HEK293 (cell line): ENCODE data around the gene UBAP1L.

Experiments
- CTCF ChIA-PET: fragments of 350-600 bp; formaldehyde crosslinking; extraction: SDS; loops from one replicate; lab custom pipeline; 2021; ENCODE audit warnings: antibody characterized with exemption; lab: Yijun Ruan, JAX
- POLR2A ChIA-PET: fragments of 300-600 bp; formaldehyde crosslinking; extraction: SDS; loops from one replicate; lab custom pipeline; 2020; ENCODE audit warnings: antibody characterized with exemption, inconsistent platforms; lab: Yijun Ruan, JAX
- H3K27ac ChIP-seq: fragments of 200-500 bp; sonication (Bioruptor generic); 2 replicates; pipeline ENCODE4 v1.5.1; 2014; ENCODE audit warnings: low read depth, low read length, control low read depth, inconsistent platforms; ENCODE audit errors: extremely low read depth
- H3K36me3 ChIP-seq, 2 experiments: fragments of 200-500 bp in 1 of 2; sonication (Bioruptor generic) in 1 of 2; 1 replicate in 1 of 2; 2 replicates in 1 of 2; pipeline ENCODE4 v1.5.1; 2014 to 2017; ENCODE audit warnings: inconsistent platforms in 2 of 2, low read length in 2 of 2; ENCODE audit not compliant: control insufficient read depth in 2 of 2, insufficient read depth in 1 of 2
- H3K4me1 ChIP-seq: fragments of 200-500 bp; sonication (Bioruptor generic); 2 replicates; pipeline ENCODE4 v1.5.1; 2014; ENCODE audit warnings: mild to moderate bottlenecking, low read length, inconsistent platforms; ENCODE audit not compliant: control insufficient read depth, insufficient read depth
- H3K4me3 ChIP-seq: 2 replicates; pipeline ENCODE4 v1.5.1; 2011; ENCODE audit warnings: low read depth, mild to moderate bottlenecking, control low read depth, low read length, moderate library complexity
- H3K9me3 ChIP-seq: fragments of 200-500 bp; sonication (Bioruptor generic); 2 replicates; pipeline ENCODE4 v1.5.1; 2014; ENCODE audit warnings: low read depth, low read length, inconsistent platforms; ENCODE audit not compliant: control insufficient read depth, insufficient read depth
- GLIS1 ChIP-seq: fragments of 450-650 bp; formaldehyde crosslinking; IDR thresholded peaks from 2 replicates; pipeline ENCODE4 v1.5.1; 2016; ENCODE audit warnings: missing biosample characterization, missing genetic modification characterization
- KLF8 ChIP-seq: fragments of 450-650 bp; formaldehyde crosslinking; IDR thresholded peaks from 2 replicates; pipeline ENCODE4 v1.5.1; 2016; ENCODE audit warnings: missing biosample characterization, missing genetic modification characterization
- SALL2 ChIP-seq: fragments of 450-650 bp; formaldehyde crosslinking; IDR thresholded peaks from 2 replicates; pipeline ENCODE4 v1.5.0; 2017; ENCODE audit warnings: missing biosample characterization, mild to moderate bottlenecking, missing genetic modification characterization, borderline replicate concordance
- SCRT2 ChIP-seq: fragments of 450-650 bp; formaldehyde crosslinking; IDR thresholded peaks from 2 replicates; pipeline ENCODE4 v1.5.1; 2016; ENCODE audit warnings: missing biosample characterization, missing genetic modification characterization
- TCF7L2 ChIP-seq: IDR thresholded peaks from 2 replicates; pipeline ENCODE4 v1.6.1; 2011; ENCODE audit warnings: low read depth, mild to moderate bottlenecking, inconsistent platforms, low read length, moderate library complexity, borderline replicate concordance
- ZBTB17 ChIP-seq: fragments of 450-650 bp; formaldehyde crosslinking; IDR thresholded peaks from 2 replicates; pipeline ENCODE4 v1.5.1; 2016; ENCODE audit warnings: missing biosample characterization, missing genetic modification characterization
- ZNF10 ChIP-seq: fragments of 450-650 bp; formaldehyde crosslinking; IDR thresholded peaks from 2 replicates; pipeline ENCODE4 v1.5.1; 2017; ENCODE audit warnings: missing biosample characterization, missing genetic modification characterization
- ZNF175 ChIP-seq: fragments of 450-650 bp; formaldehyde crosslinking; IDR thresholded peaks from 2 replicates; pipeline ENCODE4 v1.5.1; 2016; ENCODE audit warnings: missing biosample characterization, missing genetic modification characterization
- ZNF248 ChIP-seq: fragments of 450-650 bp; formaldehyde crosslinking; IDR thresholded peaks from 2 replicates; pipeline ENCODE4 v1.5.1; 2017; ENCODE audit warnings: missing biosample characterization, missing genetic modification characterization
- ZNF266 ChIP-seq: fragments of 450-650 bp; formaldehyde crosslinking; IDR thresholded peaks from 2 replicates; pipeline ENCODE4 v1.5.1; 2016; ENCODE audit warnings: missing biosample characterization, missing genetic modification characterization, low read depth
- ZNF292 ChIP-seq: fragments of 450-650 bp; formaldehyde crosslinking; IDR thresholded peaks from 2 replicates; pipeline ENCODE4 v1.5.1; 2016; ENCODE audit warnings: low read depth, missing biosample characterization, missing genetic modification characterization, borderline replicate concordance
- ZNF366 ChIP-seq: fragments of 450-650 bp; formaldehyde crosslinking; conservative IDR thresholded peaks from 2 replicates; pipeline ENCODE4 v1.5.1; 2016; ENCODE audit warnings: missing biosample characterization, missing genetic modification characterization
- ZNF529 ChIP-seq: fragments of 450-650 bp; formaldehyde crosslinking; IDR thresholded peaks from 2 replicates; pipeline ENCODE4 v1.5.1; 2017; ENCODE audit warnings: missing genetic modification characterization, missing biosample characterization; ENCODE audit not compliant: insufficient replicate concordance
- ZNF560 ChIP-seq: fragments of 450-650 bp; formaldehyde crosslinking; IDR thresholded peaks from 2 replicates; pipeline ENCODE4 v1.5.1; 2017; ENCODE audit warnings: missing biosample characterization, missing genetic modification characterization, borderline replicate concordance
- ZNF561 ChIP-seq: fragments of 450-650 bp; IDR thresholded peaks from 2 replicates; pipeline ENCODE4 v1.5.1; 2018; ENCODE audit warnings: missing biosample characterization, missing genetic modification characterization, borderline replicate concordance
- ZNF629 ChIP-seq: fragments of 450-650 bp; formaldehyde crosslinking; IDR thresholded peaks from 2 replicates; pipeline ENCODE4 v1.5.1; 2017; ENCODE audit warnings: missing biosample characterization, missing genetic modification characterization
- ZNF658 ChIP-seq: fragments of 450-650 bp; formaldehyde crosslinking; IDR thresholded peaks from 2 replicates; pipeline ENCODE4; 2016; ENCODE audit warnings: missing biosample characterization, missing genetic modification characterization
- ZNF747 ChIP-seq: fragments of 450-650 bp; formaldehyde crosslinking; IDR thresholded peaks from 2 replicates; pipeline ENCODE4 v1.5.1; 2016; ENCODE audit warnings: missing biosample characterization, missing genetic modification characterization
- ZNF768 ChIP-seq: fragments of 450-650 bp; formaldehyde crosslinking; IDR thresholded peaks from 2 replicates; pipeline ENCODE4 v1.5.1; 2018; ENCODE audit warnings: missing biosample characterization, mild to moderate bottlenecking, missing genetic modification characterization
- ZNF776 ChIP-seq: fragments of 450-650 bp; formaldehyde crosslinking; IDR thresholded peaks from 2 replicates; pipeline ENCODE4 v1.5.0; 2017; ENCODE audit warnings: missing biosample characterization, missing genetic modification characterization, borderline replicate concordance
- ZXDB ChIP-seq: fragments of 450-650 bp; formaldehyde crosslinking; IDR thresholded peaks from 2 replicates; pipeline ENCODE4 v1.5.1; 2016; ENCODE audit warnings: missing biosample characterization, missing genetic modification characterization
- TF ChIP-seq, protein P1 (sequence below): fragments of 450-650 bp; formaldehyde crosslinking; IDR thresholded peaks from 2 replicates; pipeline ENCODE4 v1.5.1; 2016; ENCODE audit warnings: missing biosample characterization, missing genetic modification characterization
- TF ChIP-seq, protein P2 (sequence below): fragments of 450-650 bp; formaldehyde crosslinking; IDR thresholded peaks from 2 replicates; pipeline ENCODE4 v1.5.1; 2016; ENCODE audit warnings: missing biosample characterization, missing genetic modification characterization
- TF ChIP-seq, protein P3 (sequence below): fragments of 450-650 bp; formaldehyde crosslinking; IDR thresholded peaks from 2 replicates; pipeline ENCODE4 v1.5.1; 2016; ENCODE audit warnings: missing biosample characterization, missing genetic modification characterization
- TF ChIP-seq, protein P4 (sequence below): fragments of 450-650 bp; formaldehyde crosslinking; IDR thresholded peaks from 2 replicates; pipeline ENCODE4 v1.5.1; 2017; ENCODE audit warnings: missing biosample characterization, missing genetic modification characterization
- TF ChIP-seq, protein P5 (sequence below): fragments of 450-650 bp; formaldehyde crosslinking; IDR thresholded peaks from 2 replicates; pipeline ENCODE4 v1.5.1; 2016; ENCODE audit warnings: missing biosample characterization, missing genetic modification characterization, borderline replicate concordance

Gene UBAP1L

DNA sequence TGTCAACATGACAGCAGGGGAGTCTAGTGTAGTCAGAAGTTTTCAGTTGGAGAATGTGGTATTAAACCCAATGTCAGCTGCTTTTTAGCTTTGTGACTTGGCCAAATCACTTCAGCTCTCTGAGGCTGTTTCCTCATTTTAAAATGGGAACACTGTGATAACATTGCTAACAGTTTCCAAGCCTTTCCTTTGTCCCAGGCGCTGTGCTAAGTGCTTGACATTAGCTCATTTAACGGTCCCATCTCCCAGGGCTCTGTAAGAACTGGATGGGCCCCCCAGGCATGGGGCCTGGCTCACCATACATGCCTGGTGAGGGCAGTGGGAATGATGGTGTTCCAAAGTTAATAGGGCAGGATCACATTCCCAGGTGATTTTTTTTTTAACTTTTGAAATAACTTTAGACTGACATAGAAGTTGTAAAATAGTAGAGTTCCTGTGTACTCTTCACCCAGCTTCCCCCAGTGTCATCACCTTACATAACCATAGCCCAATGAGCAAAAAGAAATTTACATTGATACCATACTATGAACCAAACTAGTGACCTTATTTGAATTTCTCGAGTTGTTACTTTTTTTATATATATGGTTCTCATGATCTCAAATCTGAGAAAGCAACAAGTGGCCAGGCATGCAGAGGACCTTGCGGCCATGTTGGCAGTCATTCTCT lies 54.9 kb downstream of the UBAP1L start:
- H3K27ac ChIP-seq: no peak overlapping the region
- no peak overlapping the region for H3K4me3 ChIP-seq
- H3K36me3 ChIP-seq: no peaks in the 10 kb centered on the region
- ChIA-PET POLR2A (no interaction called here), CTCF (interaction anchor here (0.7 to 1.8 kb wide), 3 partner anchors 19 to 375 kb away, joined by 3 to 7 read pairs (median 4); no protein-coding TSS in a partner anchor)
- TF ChIP-seq ZNF776 (tag by site-specific recombination) (no peak), KLF8 (tag by site-specific recombination) (no peak), ZNF747 (no peak), ZNF529 (tag by site-specific recombination) (peak; percentile 99), GLIS1 (tag by site-specific recombination) (no peak), ZNF10 (tag by site-specific recombination) (no peak), SCRT2 (tag by site-specific recombination) (0 out of 2 replicates have a peak, but pooled peaks have one; percentile 32), ZNF366 (no peak), ZXDB (tag by site-specific recombination) (no peak), ZNF629 (tag by site-specific recombination) (no peak), ZNF560 (tag by site-specific recombination) (no peak)
- TF ChIP-seq, protein P1, sequence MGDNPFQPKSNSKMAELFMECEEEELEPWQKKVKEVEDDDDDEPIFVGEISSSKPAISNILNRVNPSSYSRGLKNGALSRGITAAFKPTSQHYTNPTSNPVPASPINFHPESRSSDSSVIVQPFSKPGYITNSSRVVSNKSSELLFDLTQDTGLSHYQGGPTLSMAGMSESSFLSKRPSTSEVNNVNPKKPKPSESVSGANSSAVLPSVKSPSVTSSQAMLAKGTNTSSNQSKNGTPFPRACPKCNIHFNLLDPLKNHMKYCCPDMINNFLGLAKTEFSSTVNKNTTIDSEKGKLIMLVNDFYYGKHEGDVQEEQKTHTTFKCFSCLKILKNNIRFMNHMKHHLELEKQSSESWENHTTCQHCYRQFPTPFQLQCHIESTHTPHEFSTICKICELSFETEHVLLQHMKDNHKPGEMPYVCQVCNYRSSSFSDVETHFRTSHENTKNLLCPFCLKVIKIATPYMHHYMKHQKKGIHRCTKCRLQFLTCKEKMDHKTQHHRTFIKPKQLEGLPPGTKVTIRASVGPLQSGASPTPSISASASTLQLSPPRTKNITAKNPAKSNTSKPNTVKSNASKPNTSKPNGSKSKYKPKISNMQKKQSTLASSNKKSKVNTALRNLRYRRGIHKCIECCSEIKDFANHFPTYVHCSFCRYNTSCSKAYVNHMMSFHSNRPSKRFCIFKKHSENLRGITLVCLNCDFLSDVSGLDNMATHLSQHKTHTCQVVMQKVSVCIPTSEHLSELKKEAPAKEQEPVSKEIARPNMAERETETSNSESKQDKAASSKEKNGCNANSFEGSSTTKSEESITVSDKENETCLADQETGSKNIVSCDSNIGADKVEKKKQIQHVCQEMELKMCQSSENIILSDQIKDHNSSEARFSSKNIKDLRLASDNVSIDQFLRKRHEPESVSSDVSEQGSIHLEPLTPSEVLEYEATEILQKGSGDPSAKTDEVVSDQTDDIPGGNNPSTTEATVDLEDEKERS (tag by site-specific recombination): no peak
- no peaks in the 10 kb centered on the region for H3K4me1 ChIP-seq
- no peaks in the 10 kb centered on the region for H3K9me3 ChIP-seq

DNA sequence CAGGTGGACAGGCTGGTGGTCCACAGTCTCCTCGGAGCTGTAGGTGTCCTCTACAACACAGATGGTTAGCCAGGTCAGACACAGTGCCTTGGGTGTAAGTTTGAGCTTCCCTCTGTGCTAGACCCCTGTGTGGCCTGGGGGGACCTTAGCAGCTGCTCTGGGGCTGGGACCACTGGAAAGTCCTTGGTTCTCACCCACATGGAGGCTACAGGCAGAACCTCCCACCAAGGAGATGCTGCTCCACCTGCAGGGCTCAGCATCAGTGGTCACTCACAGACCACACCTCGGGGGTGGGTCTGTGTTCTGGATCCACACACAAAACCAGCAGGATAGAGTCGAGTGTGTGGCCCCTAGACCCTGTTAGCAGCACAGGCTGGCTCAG lies 55.6 kb downstream of the UBAP1L start:
- ChIA-PET CTCF (interaction anchor here (0.7 to 1.8 kb wide), 2 partner anchors 20 to 42 kb away, joined by 4 to 7 read pairs; no protein-coding TSS in a partner anchor), POLR2A (no interaction called here)
- H3K4me3 ChIP-seq: no peak overlapping the region
- H3K27ac ChIP-seq: no peak overlapping the region
- H3K9me3 ChIP-seq: no peaks in the 10 kb centered on the region
- no peaks in the 10 kb centered on the region for H3K36me3 ChIP-seq
- H3K4me1 ChIP-seq: no peaks in the 10 kb centered on the region
- TF ChIP-seq ZNF266 (tag by site-specific recombination) (no peak), ZNF175 (tag by site-specific recombination) (no peak), SALL2 (no peak), ZNF292 (no peak), ZNF248 (tag by site-specific recombination) (no peak), ZNF768 (tag by site-specific recombination) (no peak), ZNF658 (tag by site-specific recombination) (no peak), TCF7L2 (no peak), ZNF561 (tag by site-specific recombination) (no peak), ZNF10 (tag by site-specific recombination) (no peak), ZBTB17 (tag by site-specific recombination) (no peak)
- TF ChIP-seq, protein P2, sequence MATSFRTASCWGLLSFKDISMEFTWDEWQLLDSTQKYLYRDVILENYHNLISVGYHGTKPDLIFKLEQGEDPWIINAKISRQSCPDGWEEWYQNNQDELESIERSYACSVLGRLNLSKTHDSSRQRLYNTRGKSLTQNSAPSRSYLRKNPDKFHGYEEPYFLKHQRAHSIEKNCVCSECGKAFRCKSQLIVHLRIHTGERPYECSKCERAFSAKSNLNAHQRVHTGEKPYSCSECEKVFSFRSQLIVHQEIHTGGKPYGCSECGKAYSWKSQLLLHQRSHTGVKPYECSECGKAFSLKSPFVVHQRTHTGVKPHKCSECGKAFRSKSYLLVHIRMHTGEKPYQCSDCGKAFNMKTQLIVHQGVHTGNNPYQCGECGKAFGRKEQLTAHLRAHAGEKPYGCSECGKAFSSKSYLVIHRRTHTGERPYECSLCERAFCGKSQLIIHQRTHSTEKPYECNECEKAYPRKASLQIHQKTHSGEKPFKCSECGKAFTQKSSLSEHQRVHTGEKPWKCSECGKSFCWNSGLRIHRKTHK (tag by site-specific recombination): no peak
- TF ChIP-seq, protein P3, sequence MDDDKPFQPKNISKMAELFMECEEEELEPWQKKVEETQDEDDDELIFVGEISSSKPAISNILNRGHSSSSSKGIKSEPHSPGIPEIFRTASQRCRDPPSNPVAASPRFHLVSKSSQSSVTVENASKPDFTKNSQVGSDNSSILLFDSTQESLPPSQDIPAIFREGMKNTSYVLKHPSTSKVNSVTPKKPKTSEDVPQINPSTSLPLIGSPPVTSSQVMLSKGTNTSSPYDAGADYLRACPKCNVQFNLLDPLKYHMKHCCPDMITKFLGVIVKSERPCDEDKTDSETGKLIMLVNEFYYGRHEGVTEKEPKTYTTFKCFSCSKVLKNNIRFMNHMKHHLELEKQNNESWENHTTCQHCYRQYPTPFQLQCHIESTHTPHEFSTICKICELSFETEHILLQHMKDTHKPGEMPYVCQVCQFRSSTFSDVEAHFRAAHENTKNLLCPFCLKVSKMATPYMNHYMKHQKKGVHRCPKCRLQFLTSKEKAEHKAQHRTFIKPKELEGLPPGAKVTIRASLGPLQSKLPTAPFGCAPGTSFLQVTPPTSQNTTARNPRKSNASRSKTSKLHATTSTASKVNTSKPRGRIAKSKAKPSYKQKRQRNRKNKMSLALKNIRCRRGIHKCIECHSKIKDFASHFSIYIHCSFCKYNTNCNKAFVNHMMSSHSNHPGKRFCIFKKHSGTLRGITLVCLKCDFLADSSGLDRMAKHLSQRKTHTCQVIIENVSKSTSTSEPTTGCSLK (tag by site-specific recombination): no peak
- TF ChIP-seq, protein P4, sequence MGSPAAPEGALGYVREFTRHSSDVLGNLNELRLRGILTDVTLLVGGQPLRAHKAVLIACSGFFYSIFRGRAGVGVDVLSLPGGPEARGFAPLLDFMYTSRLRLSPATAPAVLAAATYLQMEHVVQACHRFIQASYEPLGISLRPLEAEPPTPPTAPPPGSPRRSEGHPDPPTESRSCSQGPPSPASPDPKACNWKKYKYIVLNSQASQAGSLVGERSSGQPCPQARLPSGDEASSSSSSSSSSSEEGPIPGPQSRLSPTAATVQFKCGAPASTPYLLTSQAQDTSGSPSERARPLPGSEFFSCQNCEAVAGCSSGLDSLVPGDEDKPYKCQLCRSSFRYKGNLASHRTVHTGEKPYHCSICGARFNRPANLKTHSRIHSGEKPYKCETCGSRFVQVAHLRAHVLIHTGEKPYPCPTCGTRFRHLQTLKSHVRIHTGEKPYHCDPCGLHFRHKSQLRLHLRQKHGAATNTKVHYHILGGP (tag by site-specific recombination): no peak
- TF ChIP-seq, protein P5, sequence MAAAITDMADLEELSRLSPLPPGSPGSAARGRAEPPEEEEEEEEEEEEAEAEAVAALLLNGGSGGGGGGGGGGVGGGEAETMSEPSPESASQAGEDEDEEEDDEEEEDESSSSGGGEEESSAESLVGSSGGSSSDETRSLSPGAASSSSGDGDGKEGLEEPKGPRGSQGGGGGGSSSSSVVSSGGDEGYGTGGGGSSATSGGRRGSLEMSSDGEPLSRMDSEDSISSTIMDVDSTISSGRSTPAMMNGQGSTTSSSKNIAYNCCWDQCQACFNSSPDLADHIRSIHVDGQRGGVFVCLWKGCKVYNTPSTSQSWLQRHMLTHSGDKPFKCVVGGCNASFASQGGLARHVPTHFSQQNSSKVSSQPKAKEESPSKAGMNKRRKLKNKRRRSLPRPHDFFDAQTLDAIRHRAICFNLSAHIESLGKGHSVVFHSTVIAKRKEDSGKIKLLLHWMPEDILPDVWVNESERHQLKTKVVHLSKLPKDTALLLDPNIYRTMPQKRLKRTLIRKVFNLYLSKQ (tag by site-specific recombination): no peak
